SU-DHL-6 (cell line): ENCODE results near the gene NEB.

ENCODE experiments used
- CTCF ChIP-seq: fragments of 200-600 bp; sonication (generic); IDR thresholded peaks from one replicate; pipeline ENCODE4 v1.5.1; 2017; ENCODE audit warnings: antibody characterized with exemption, mild to moderate bottlenecking, low read length, moderate library complexity; ENCODE audit not compliant: insufficient read depth, poor library complexity, severe bottlenecking
- EZH2phosphoT487 ChIP-seq: fragments of 200-600 bp; sonication (generic), shearing (Covaris generic); conservative IDR thresholded peaks from 2 replicates; pipeline ENCODE4 v1.6.1; 2018; ENCODE audit warnings: mild to moderate bottlenecking, antibody characterized with exemption, low read length, moderate library complexity, mixed read lengths

DNA sequence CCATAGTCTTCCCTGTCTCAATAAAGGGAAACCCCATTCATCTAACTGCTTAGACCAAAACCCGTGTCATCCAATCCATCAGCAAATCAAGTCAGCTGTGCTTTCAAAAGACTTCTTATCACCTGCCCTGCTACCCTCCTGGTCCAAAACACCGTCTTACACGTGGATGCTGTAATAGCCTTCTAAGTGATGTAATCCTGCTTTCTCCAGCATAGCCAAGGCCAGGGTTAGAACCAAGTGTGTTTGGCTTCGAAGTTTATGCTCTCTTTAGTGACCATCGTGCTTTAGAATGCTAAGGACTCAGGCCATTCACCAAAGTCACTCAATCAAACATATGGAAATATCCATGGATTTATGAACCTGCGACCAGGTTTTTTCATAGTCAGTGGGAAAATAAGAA is 25.5 kb downstream of the NEB start:
- TF ChIP-seq CTCF (no peak), EZH2phosphoT487 (no peak)
